Measurements from ENCODE around the gene BTN3A1. TPM values are rescaled to one million over a fixed set of nuclear protein-coding genes. Genes with fewer than 3 reads are reported as not detected.
A peak's percentile ranks its signal among the peaks of the same experiment; 100 is the strongest.
"Not testable (repeated sequence)": the region's sequence is repeated elsewhere in the genome, so short reads cannot be mapped to it uniquely, and the experiment has no call there.

BTN3A1 gene
- polyA plus RNA-seq, 1 donor from 2014 or later, result 38.2 TPM

- H3K9me2 ChIP-seq (ENCODE audit: insufficient read depth, low read length), result no peaks in the 10 kb centered on the region
- peak overlapping the region; percentile 80 for H3K4me2 ChIP-seq (ENCODE audit: low read length)
- no peaks in the 10 kb centered on the region for H4K20me1 ChIP-seq (ENCODE audit: insufficient read depth)
- peaks cover 5% of the 10 kb centered on the region for H3K36me3 ChIP-seq (ENCODE audit: insufficient read depth, low read length)
- H3F3A ChIP-seq (ENCODE audit: insufficient read depth, low read length, poor library complexity, severe bottlenecking), result no peaks in the 10 kb centered on the region
- H3K79me2 ChIP-seq (replicated peaks; ENCODE audit: insufficient read depth, low read length), result peaks cover 24% of the 10 kb centered on the region
- no peak overlapping the region for H2AFZ ChIP-seq (ENCODE audit: low read depth, low read length)
- H3K27ac ChIP-seq (ENCODE audit: low read length), result no peak overlapping the region
- no peaks in the 10 kb centered on the region for H3K9me3 ChIP-seq (ENCODE audit: low read length)
- no peaks in the 10 kb centered on the region for H3K27me3 ChIP-seq (ENCODE audit: insufficient read depth, low read depth, low read length)
- H3K4me3 ChIP-seq (ENCODE audit: low read length), result peak overlapping the region; percentile 77
- H3K9ac ChIP-seq (ENCODE audit: low read length), result peak overlapping the region; percentile 85
- TF ChIP-seq REST (IDR thresholded peaks at IDR 0.05; ENCODE audit: borderline replicate concordance) (no peak), MXI1 (conservative IDR thresholded peaks at IDR 0.05; ENCODE audit: poor library complexity, severe bottlenecking) (no peak), TAF1 (IDR thresholded peaks at IDR 0.05; ENCODE audit: low read depth) (no peak), RAD21 (conservative IDR thresholded peaks at IDR 0.05) (no peak), CTCF (IDR thresholded peaks at IDR 0.05; ENCODE audit: poor library complexity, severe bottlenecking) (no peak), EP300 (conservative IDR thresholded peaks at IDR 0.05; ENCODE audit: poor library complexity, severe bottlenecking) (no peak), POLR2AphosphoS5 (IDR thresholded peaks at IDR 0.05) (no peak), SMC3 (conservative IDR thresholded peaks at IDR 0.05; ENCODE audit: poor library complexity) (no peak), EZH2 (IDR thresholded peaks at IDR 0.05; ENCODE audit: borderline replicate concordance, insufficient read depth, low read length, poor library complexity, severe bottlenecking) (no peak)
These were observed 57.1 kb downstream of the BTN3A1 start for GRCh38 chr6:26459023-26459810.

- H3K9me2 ChIP-seq (ENCODE audit: insufficient read depth, low read length); H3K36me3 ChIP-seq (ENCODE audit: insufficient read depth, low read length); H3K9ac ChIP-seq (ENCODE audit: low read length); H2AFZ ChIP-seq (ENCODE audit: low read depth, low read length); H4K20me1 ChIP-seq (ENCODE audit: insufficient read depth); H3K9me3 ChIP-seq (ENCODE audit: low read length); H3K27me3 ChIP-seq (ENCODE audit: insufficient read depth, low read depth, low read length); H3K27ac ChIP-seq (ENCODE audit: low read length); H3F3A ChIP-seq (ENCODE audit: insufficient read depth, low read length, poor library complexity, severe bottlenecking): not testable (repeated sequence)
- peak overlapping the region; percentile 41 for H3K4me2 ChIP-seq (ENCODE audit: low read length)
- H3K4me3 ChIP-seq (ENCODE audit: low read length), result peak overlapping the region; percentile 77
- peaks cover 24% of the 10 kb centered on the region for H3K79me2 ChIP-seq (replicated peaks; ENCODE audit: insufficient read depth, low read length)
These were observed 59.3 kb downstream of the BTN3A1 start for GRCh38 chr6:26461353-26461752.

Measured in neural cell (in vitro differentiated cells).